Stimulated activated CD8-positive, alpha-beta memory T cell treated with anti-CD3 and anti-CD28 coated beads, Interleukin-4, amount 100 ng/mL, for 48 hours (primary cell): Measurements from ENCODE around the gene TBC1D5.
"Not testable (repeated sequence)": the region's sequence is repeated elsewhere in the genome, so short reads cannot be mapped to it uniquely, and the experiment has no call there.

Experiments used
- DNase-seq: peaks from one replicate; pipeline ENCODE4 v3.0.0-alpha.2; 2020

Gene TBC1D5

DNA sequence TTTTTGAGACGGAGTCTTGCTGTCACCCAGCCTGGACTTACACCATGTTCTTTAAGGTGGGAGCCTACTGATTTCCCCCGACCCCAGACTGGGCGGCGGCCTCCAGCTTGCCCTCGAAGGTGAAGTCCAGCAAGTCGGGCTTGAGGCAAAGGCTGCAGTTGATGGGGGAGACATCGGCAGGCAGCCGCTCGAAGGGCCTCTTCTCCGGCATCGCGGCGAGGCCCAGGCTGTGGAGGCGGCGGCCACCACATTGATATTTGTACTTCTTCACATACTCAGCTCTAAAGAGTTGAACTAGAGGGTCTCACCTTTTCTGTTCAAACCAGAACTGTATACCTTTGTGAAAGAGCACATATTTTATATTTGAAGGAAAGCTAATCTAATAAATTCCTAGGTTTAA is 36.4 kb downstream of the TBC1D5 start:
- not testable (repeated sequence) for DNase-seq

DNA sequence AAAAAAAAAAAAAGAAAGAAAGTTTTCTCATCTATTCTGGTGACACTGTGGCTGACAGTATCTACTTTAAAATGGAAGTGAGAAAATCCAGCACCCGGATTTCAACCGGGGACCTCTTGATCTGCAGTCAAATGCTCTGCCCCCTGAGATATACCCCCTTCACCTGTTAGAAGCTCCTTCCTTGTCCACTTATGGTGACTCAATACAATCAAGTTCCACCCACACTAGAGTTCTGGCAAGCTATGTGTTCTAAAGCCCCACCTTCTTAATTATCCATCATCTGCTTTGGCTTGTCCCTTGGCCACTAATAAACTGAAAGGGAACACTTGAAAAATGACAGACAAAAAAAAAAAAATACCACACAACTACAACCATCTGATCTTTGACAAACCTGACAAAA is 42.6 kb downstream of the TBC1D5 start:
- DNase-seq: not testable (repeated sequence)

DNA sequence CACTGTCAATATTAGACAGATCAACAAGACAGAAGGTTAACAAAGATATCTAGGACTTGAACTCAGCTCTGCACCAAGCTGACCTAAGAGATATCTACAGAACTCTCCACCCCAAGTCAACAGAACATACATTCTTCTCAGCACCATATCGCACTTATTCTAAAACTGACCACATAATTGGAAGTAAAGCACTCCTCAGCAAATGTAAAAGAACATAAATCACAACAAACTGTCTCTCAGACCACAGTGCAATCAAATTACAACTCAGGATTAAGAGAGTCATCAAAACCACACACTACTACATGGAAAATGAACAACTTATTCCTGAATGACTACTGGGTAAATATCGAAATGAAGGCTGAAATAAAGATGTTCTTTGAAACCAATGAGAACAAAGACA is 46.8 kb downstream of the TBC1D5 start:
- DNase-seq: not testable (repeated sequence)

DNA sequence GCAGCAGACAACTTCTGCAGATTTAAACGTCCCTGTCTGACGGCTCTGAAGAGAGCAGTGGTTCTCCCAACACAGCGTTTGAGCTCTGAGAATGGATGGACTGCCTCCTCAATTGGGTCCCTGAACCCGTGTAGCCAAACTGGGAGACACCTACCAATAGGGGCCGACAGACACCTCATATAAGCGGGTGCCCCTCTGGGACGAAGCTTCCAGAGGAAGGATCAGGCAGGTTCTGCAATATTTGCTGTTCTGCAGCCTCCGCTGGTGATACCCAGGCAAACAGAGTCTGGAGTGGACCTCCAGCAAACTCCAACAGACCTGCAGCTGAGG is 48.8 kb downstream of the TBC1D5 start:
- not testable (repeated sequence) for DNase-seq

DNA sequence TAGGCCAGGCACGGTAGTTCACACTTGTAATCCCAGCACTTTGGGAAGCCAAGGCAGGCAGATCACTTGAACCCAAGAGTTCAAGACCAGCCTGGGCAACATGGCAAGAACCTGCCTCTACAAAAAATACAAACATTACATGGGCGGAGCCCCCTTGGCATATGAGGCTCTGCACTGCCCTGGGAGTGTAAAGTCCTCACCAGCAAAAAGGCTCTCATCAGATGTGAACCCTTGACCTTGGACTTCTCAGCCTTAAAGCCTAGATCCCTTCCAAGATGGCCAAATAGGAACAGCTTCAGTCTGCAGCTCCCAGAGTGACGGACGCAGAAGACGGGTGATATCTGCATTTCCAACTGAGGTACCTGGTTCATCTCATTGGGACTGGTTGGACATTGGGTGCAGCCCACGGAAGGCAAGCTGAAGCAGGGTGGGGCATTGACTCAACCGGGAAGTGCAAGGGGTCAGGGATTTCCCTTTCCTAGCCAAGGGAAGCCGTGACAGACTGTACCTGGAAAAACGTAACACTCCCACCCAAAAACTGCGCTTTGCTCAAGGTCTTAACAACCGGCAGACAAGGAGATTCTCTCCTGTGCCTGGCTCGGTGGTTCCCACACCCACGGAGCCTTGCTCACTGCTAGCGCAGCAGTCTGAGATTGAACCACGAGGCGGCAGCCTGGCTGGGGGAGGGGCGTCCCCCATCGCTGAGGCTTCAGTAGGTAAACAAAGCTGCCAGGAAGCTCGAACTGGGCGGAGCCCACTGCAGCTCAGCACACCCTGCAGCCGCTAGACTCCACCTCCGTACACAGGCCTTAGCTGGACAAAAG is 49.4 kb downstream of the TBC1D5 start:
- peak; percentile 37 for DNase-seq

DNA sequence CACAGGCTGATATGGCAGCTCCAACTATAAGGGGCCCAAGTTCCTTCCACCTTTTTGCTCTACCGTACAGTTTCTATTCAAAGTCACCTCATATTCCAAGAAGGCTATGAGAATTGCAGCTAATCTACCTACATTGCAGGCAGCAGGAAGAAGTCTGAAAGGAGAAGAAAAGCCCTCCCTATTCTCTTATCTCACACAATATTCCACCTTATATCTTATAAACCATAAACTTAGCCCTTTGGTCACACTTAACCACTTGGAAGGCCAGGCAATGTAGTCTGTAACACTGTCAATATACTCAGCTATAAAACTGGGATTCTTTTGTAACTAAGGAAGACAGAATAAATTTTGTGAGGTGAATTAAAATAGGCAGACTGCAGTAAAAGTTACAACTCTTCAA is 54.9 kb downstream of the TBC1D5 start:
- DNase-seq: no peak

DNA sequence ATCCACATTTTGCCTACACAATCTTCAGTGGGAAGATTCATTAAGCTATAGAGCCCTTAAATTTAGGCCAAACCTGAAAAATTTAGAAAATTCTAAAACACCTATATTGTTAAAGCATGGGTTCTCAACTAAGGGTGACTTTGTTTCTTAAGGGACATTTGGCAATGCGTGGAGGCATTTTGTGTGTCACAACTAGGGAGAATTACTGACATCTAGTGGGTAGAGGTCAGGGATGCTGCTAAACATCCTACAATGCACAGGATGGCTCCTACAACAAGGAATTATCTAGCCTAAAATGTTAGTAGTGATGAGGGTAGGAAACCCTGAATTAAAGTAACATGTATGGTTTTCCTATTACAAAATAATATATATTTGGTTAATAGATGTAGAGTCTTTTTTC is 55.8 kb downstream of the TBC1D5 start:
- DNase-seq: no peak

DNA sequence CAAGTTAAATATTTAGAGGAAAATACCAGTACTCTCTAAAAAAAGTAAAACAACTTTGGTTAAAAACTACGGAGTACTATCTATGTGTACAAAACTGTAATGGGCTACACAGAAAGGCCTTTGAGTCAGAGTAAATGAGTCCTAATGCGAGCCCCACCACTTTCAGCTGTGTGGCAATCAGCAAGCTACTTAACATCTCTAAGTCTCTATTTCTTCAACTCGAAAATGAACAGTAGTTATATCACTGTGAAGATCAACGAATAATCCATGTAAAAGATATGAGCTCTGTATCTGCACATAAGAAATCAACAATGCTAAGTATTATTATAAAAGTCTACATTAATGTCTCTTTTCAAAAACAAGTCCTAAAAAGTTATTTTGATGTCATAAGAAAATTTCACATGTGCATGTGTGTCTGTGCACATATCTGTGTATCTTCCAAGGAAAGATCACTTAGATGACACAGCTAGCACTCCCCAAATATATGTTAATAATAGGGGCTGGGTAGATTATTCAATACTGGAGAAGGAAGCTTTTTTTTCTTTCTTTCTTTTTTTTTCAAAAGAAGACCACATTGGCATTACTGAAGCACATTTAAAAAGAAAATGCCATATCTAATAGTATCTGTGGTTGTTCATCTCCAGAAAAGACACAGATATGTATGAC is 58.8 kb downstream of the TBC1D5 start:
- no peak for DNase-seq

DNA sequence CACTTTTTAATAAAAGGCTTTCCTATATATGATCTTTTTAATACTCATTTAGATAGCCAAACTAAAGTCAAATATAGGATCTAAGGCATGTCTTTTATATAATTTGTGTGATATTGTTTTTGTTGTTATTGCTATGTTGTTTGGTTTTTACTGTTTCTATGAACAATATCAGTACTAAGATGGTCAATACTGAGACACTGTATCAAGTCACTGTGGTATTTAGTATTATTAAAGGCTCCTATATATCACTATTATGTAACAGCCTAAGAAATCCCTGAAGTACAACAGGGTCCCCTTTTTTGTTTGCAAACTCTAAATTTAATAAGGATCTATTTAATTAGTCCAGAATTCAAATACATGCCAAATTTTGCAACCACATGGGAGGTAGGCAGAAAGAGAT is 61.9 kb downstream of the TBC1D5 start:
- no peak for DNase-seq

DNA sequence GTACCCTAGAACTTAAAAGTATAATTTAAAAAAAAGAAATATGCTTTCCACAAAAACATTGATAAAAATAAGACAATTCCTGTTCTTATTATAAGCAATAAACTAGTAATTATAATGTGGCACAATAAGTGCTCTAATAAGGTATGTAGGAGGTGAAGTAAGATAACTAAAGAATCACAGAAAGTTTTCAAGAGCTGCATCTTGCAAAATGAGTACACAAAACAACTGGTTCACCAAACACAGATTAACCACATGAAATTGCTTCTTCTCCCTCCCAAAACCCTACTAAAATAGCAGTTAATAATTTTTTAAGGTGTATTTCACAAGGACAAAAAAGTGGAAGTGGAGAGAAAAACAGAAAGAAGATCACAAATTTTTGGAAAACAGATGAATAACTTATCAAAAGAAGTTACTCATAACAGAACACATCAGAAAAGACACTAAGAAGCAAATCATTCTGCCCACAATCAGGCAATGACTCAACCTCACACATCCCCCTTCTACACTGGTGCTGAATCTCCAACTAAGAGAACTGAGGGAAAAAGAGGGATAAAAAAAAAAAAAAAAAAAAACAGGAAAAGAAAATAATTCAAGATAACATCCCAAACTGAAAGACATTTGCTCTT is 64.2 kb downstream of the TBC1D5 start:
- DNase-seq: no peak

DNA sequence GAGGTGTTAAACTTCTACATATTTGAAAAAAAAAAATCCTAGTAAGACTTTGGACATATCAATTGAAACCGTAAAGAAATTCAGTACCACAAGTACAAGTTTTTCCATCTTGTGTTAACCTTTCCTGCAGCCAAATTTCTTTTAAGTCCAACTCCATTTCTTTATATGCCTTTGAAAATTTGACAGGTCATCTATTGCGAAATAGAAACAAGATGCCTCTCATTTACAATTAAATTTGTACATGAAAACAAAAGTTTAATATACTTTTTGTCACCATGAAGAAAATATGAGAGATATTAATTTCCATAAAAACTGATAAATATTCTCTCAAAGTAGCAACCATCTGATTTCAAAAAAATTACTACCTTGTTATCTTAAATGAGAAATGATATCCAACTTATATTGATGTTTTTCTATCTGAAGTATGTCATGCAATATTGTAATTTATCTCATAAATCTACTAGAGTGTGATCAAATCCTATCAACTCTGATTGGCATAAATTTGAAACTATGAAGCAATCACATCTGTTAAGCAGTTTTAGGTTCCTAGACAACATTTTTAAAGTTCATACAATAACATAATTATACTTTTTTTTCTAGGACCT is 68.2 kb downstream of the TBC1D5 start:
- no peak for DNase-seq

DNA sequence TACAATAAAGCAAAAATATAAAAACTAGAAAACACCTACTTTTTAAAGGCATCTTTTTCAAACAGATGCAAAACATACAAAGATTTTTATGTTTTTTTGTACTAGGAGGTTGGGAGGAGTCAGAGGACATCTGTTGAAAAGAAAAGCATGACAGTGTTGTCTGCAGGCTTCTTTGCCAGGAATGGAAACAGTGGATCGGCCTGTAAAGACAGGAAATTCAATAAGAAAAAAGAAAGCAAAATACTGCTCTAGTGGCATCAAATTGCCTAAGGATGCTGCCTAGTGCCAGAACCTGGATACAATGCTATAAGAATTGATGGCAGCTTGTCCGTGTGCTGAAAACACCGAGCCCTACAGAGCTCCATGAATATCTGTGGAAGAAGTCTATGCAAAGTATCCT is 69.9 kb downstream of the TBC1D5 start:
- DNase-seq: no peak

DNA sequence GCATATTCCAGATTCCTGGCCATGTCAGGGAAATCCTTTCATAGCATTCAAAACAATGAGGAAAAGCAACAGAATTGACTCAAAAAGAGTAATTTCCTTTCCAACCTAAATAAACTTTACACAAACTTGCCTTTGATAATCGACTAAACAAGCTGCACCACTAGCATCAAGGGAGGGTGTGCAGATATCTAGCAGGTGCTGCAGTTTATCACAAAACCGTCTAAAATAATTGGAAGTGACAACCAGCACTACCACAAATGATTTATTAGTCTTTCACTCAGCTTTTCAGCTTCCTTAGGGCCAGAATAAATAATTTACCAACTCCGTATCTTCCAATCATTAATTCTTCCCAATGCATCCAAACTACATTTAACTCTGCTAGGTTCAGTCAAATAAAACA is 71.7 kb downstream of the TBC1D5 start:
- no peak for DNase-seq

DNA sequence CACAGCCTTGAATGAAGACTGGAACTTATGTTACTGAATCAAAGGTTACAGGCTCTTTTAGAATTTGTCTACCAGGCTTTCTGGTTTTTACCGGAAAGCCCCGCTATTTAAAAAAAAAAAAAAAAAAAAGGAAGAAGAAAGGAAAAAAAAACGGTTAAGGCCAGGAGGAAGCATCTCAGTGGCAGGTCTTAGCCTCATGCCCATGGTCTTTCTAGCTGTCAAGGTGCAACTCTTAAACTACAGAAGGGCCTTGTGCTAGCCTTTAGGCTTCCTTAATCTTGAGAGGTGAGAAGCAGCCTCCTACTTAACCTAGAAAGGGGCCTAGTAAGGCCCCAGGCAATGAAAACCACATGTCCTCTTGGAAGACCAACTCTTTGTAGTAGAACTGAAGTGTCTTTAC is 77.5 kb downstream of the TBC1D5 start:
- DNase-seq: no peak

DNA sequence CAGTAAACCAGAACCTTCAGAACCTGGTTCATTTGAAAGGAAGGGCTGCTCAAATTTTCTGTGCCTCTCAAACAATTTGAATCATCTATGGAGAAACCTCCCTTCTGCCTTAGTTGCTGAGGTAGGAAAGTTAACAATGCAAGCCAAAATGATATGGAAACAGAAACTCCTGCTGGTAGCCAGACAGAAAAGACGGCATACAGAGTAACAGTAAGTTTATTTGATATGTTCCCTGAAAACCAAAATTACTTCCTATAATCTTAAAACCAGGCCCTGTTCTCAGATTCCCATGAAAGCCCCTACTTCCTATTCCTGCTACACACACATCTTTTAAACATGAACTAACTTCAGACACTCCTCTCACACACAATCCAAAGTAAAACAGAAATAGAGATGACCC is 86.2 kb downstream of the TBC1D5 start:
- DNase-seq: no peak

DNA sequence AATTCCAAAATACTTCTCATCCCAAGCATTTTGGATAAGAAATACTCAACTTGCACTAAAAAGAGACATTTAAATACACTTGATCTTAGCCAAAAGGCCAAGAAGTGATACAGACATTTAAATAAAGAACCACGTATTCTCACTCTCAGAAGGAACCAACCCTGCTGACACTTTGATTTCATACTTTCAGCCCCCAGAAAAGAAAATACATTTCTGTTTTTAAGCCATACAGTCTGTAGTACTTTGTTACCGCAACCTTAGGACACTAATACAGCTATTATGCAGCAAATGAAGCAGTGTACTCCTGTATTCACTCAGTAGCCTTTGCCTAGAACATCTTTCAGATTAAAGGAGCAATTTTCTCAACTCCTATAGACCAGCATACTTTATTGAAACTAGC is 86.7 kb downstream of the TBC1D5 start:
- DNase-seq: no peak

DNA sequence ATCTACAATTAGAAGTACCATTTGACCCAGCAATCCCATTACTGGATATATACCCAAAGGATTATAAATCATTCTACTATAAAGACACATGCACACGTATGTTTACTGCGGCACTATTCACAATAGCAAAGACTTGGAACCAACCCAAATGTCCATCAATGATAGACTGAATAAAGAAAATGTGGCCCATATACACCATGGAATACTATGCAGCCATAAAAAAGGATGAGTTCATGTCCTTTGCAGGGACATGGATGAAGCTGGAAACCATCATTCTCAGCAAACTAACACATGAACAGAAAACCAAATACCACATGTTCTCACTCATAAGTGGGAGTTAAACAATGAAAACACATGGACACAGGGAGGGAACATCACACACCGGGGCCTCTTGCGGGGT is 92.7 kb downstream of the TBC1D5 start:
- not testable (repeated sequence) for DNase-seq

DNA sequence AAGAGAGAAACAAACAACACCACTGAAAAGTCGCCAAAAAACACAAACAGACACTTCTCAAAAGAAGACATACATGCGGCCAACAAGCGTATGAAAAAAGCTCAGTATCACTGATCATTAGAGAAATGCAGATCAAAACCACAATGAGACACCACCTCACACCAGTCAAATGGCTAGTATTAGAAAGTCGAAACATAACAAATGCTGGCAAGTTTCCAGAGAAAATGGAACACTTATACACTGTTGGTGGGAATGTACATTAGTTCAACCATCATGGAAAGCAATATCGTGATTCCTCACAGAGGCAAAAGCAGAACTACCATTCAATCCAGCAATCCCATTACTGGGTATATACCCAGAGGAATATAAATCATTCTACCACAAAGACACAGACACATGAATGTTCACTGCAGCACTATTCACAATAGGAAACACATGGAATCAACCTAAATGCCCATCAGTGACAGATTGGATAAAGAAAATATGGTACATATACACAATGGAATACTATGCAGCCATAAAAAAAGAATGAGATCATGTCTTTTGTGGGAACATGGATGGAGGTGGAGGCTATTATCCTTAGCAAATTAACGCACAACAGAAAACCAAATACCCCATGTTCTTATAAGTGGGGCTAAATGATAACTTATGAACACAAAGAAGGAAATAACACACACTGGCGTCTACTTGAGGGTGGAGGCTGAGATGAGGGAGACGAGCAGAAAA is 93.6 kb downstream of the TBC1D5 start:
- not testable (repeated sequence) for DNase-seq

DNA sequence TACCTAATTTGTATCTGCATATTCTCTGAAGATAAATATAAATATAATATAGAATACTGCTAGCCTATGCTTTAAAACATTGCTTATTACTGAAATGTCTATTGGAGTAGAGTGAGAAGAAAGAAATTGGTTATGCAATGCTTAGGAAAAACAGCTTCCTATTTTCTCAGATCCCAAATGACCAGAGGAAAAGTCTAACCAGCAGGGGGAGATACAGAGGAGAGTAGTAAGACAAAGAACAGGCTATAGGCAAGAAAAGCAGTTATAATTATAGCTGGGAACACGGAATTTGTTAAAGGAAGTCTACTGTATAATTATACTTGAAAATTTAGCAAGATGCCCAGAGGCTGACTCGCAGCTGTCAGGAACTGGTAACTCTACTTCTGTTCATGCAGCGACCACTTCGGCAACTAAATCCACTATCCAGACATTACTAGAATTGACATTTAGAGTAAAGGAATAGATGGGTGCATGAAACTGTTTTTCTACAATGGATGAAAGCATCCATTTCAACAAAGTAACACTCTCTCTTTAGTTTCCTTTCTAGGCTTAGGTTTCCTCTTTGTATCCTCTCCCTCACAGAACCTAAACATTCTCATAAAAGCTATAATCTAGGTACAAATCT is 97.2 kb downstream of the TBC1D5 start:
- no peak for DNase-seq

DNA sequence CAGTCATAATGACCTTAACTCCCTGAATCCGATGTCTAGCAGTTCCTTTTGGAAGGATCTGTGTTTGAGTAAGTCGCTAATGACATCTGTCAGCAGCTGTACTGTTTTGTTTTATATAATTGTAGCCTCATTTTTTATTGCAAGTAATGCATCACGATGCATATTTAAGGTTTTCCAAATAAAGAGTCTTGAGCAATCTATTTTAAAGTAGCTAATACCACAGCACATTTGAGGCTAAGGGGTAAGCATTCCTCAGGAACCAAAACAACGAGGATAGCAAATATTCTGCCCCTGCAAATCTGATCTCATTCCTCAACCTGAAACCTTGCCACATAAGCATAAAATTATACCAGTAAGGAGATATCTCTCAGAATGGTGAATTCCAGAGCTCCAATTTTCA is 98.7 kb downstream of the TBC1D5 start:
- DNase-seq: no peak

DNA sequence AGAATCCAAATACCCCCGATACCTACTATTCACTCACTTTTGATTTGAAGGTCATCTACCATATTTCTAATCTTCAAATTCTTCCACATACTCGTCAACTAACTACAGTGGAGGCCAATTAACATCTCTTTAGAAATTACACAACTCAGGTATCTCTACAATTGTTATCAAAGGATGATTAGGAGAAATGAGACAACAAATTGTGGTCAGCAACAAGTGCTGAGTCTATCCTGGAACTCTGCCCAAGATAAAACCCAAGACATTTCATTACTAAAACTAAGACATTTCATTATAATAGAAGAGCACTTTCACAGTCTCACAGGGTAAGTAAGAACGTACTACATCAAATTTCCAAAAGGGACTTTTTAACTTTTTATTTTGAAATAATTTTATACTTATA is 100.0 kb downstream of the TBC1D5 start:
- no peak for DNase-seq

DNA sequence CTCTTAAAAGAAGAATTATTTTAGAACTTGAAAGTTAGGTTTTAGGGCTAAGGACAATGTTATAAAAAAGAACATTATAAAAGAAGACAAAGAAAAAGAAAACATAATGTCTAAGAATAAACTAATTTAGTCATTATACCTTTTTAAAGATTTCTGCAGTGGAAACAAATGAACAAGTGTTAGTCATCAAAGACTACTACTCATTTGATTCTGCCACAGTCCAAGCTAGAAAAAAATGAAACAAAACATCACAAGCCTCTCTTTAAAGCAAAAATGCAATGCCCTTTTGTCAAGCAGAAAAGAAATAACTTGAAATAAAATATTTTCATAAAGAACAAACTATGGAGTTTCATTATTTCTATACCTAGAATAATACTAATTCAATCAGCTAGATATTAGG is 102.0 kb downstream of the TBC1D5 start:
- no peak for DNase-seq

DNA sequence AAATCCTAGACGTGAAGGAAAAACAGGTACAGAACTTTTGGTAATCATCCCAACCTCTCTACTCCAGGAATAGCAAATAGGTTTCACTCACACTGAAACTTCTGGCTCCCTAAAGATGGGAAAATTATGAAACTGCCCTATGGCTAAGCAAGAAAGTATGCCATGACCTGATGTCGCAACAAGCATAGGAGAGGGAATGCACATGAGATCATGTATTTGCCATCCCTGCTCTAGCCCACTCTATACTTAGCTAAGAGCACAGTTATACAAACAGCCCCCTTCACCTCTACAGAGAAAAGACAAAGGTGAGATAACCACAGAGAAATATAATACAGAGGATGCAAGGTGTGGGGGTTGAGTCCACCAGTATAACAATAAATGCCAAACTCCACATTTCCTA is 102.7 kb downstream of the TBC1D5 start:
- DNase-seq: no peak
